ENCODE measurements around the gene RCCD1. TPM values are rescaled to one million over a fixed set of nuclear protein-coding genes. Genes with fewer than 3 reads are reported as not detected.

Gene RCCD1
- total RNA-seq, 2 donors from 2014 or later: 19.8 to 20.9 TPM

GRCh38 chr15:90998737-90999136 lies 44.1 kb downstream of the RCCD1 start:
- no peaks in the 10 kb centered on the region for H3K9me3 ChIP-seq (ENCODE audit: control insufficient read depth, low read length)
- peaks cover 5% of the 10 kb centered on the region for H3K4me1 Mint-ChIP-seq
- no peak overlapping the region for H3K9ac ChIP-seq (ENCODE audit: extremely low read depth, low read length, poor library complexity, severe bottlenecking)
- no peak for TF ChIP-seq CTCF (conservative IDR thresholded peaks at IDR 0.05)
- no peak overlapping the region for H3K4me3 Mint-ChIP-seq
- peak overlapping the region; percentile 52 for H3K27ac Mint-ChIP-seq
- no peaks in the 10 kb centered on the region for H3K27me3 Mint-ChIP-seq (ENCODE audit: insufficient read depth)
- peaks cover 2% of the 10 kb centered on the region for H3K9me3 Mint-ChIP-seq
- 93 to 98% methylated on average over 7 to 8 of the region's 8 CpGs for WGBS, 2 experiments (ENCODE audit: insufficient coverage in 1 of 2, insufficient read length in 1 of 2)
- H3K4me3 ChIP-seq (ENCODE audit: low read length): no peak overlapping the region
- peaks cover 61% of the 10 kb centered on the region for H3K36me3 ChIP-seq (ENCODE audit: control insufficient read depth, insufficient read depth, low read length)
- H3K4me1 ChIP-seq (ENCODE audit: control insufficient read depth, insufficient read depth, low read length): no peaks in the 10 kb centered on the region
- DNase-seq: peak; percentile 77
- peaks cover 54% of the 10 kb centered on the region for H3K36me3 Mint-ChIP-seq (ENCODE audit: low read depth)
- no peak overlapping the region for H3K27ac ChIP-seq (ENCODE audit: low read depth, low read length)
- no peaks in the 10 kb centered on the region for H3K27me3 ChIP-seq (ENCODE audit: control insufficient read depth, insufficient read depth, low read length, poor library complexity, severe bottlenecking)

DNA sequence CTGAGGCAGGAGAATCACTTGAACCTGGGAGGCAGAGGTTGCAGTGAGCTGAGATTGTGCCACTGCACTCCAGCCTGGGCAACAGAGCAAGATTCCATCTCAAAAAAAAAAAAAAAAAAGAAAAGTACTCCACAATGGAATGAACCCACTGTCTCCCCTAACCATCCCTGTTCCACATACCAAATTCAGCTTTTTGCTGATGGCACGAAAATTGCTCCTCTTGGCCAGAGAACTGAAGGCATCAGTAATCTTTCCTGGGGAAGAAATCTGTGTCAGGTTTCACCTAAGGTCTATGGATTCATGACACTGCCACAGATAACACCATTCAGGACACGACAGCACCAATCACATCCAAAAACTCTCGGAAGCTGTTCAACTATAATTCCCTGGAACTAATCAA lies 46.5 kb downstream of the RCCD1 start:
- Histone ChIP-seq H3K9me3 (ENCODE audit: control insufficient read depth, low read length) (no peaks in the 10 kb centered on the region), H3K27me3 (ENCODE audit: control insufficient read depth, insufficient read depth, low read length, poor library complexity, severe bottlenecking) (no peaks in the 10 kb centered on the region), H3K36me3 (ENCODE audit: control insufficient read depth, insufficient read depth, low read length) (peaks cover 80% of the 10 kb centered on the region), H3K27ac (ENCODE audit: low read depth, low read length) (no peak overlapping the region), H3K4me1 (ENCODE audit: control insufficient read depth, insufficient read depth, low read length) (no peaks in the 10 kb centered on the region), H3K9ac (ENCODE audit: extremely low read depth, low read length, poor library complexity, severe bottlenecking) (no peak overlapping the region), H3K4me3 (ENCODE audit: low read length) (no peak overlapping the region)
- H3K36me3 Mint-ChIP-seq (ENCODE audit: low read depth): peaks cover 73% of the 10 kb centered on the region
- 91 to 93% methylated on average over 1 to 3 of the region's 3 CpGs for WGBS, 2 experiments (ENCODE audit: insufficient coverage in 1 of 2, insufficient read length in 1 of 2)
- no peak for DNase-seq
- no peaks in the 10 kb centered on the region for H3K4me1 Mint-ChIP-seq
- no peak overlapping the region for H3K4me3 Mint-ChIP-seq
- H3K9me3 Mint-ChIP-seq: no peaks in the 10 kb centered on the region
- no peak for TF ChIP-seq CTCF (conservative IDR thresholded peaks at IDR 0.05)
- no peak overlapping the region for H3K27ac Mint-ChIP-seq
- no peaks in the 10 kb centered on the region for H3K27me3 Mint-ChIP-seq (ENCODE audit: insufficient read depth)

- Mint-ChIP-seq H3K4me3 (no peak overlapping the region), H3K9me3 (no peaks in the 10 kb centered on the region), H3K36me3 (ENCODE audit: low read depth) (peaks cover 70% of the 10 kb centered on the region), H3K4me1 (no peaks in the 10 kb centered on the region), H3K27ac (no peak overlapping the region), H3K27me3 (ENCODE audit: insufficient read depth) (no peaks in the 10 kb centered on the region)
- H3K27ac ChIP-seq (ENCODE audit: low read depth, low read length): no peak overlapping the region
- no peaks in the 10 kb centered on the region for H3K4me1 ChIP-seq (ENCODE audit: control insufficient read depth, insufficient read depth, low read length)
- H3K9me3 ChIP-seq (ENCODE audit: control insufficient read depth, low read length): no peaks in the 10 kb centered on the region
- H3K36me3 ChIP-seq (ENCODE audit: control insufficient read depth, insufficient read depth, low read length): peaks cover 66% of the 10 kb centered on the region
- WGBS, 2 experiments (ENCODE audit: insufficient coverage in 1 of 2, insufficient read length in 1 of 2): 96% methylated on average over 3 of the region's 3 CpGs
- H3K9ac ChIP-seq (ENCODE audit: extremely low read depth, low read length, poor library complexity, severe bottlenecking): no peak overlapping the region
- H3K4me3 ChIP-seq (ENCODE audit: low read length): no peak overlapping the region
- DNase-seq: no peak
- TF ChIP-seq CTCF (conservative IDR thresholded peaks at IDR 0.05): no peak
- H3K27me3 ChIP-seq (ENCODE audit: control insufficient read depth, insufficient read depth, low read length, poor library complexity, severe bottlenecking): no peaks in the 10 kb centered on the region
Observed at GRCh38 chr15:91007266-91007665, 52.6 kb downstream of the RCCD1 start.

Other genes with a start within 250 kb of the RCCD1 start
- 10 to 100 TPM; 29.6 to 34.9 TPM for gene BLM, start 237.5 kb upstream of the RCCD1 start, total RNA-seq
- 100 to 1,000 TPM in 1 of 2 donors, 10 to 100 TPM in 1; 96.3 to 108 TPM for gene FURIN, start 86.3 kb upstream of the RCCD1 start, total RNA-seq
- gene FES, start 70.4 kb upstream of the RCCD1 start, total RNA-seq: 10 to 100 TPM; 25.9 to 29.9 TPM
- gene MAN2A2, start 51.6 kb upstream of the RCCD1 start, total RNA-seq: 10 to 100 TPM; 41.0 to 62.9 TPM
- gene HDDC3, start 22.3 kb upstream of the RCCD1 start, total RNA-seq: 10 to 100 TPM; 15.3 to 21.5 TPM
- 10 to 100 TPM; 92.5 to 96.6 TPM for gene UNC45A, start 19.6 kb upstream of the RCCD1 start, total RNA-seq
- gene PRC1, start 39.7 kb downstream of the RCCD1 start, total RNA-seq: 100 to 1,000 TPM in 1 of 2 donors, 10 to 100 TPM in 1; 67.3 to 127 TPM
- 10 to 100 TPM; 22.4 to 25.0 TPM for gene VPS33B, start 67.7 kb downstream of the RCCD1 start, total RNA-seq
- 1 to 10 TPM; 6.5 to 8.8 TPM for gene SV2B, start 145.4 kb downstream of the RCCD1 start, total RNA-seq